Rectal smooth muscle tissue (tissue), 1 donor: ENCODE data around the gene SIPA1L3.

Source experiments
- H3K27ac ChIP-seq: one replicate; pipeline ENCODE4 v1.7.0; 2013; ENCODE audit warnings: low read depth, low read length, inconsistent platforms
- H3K27me3 ChIP-seq: one replicate; pipeline ENCODE4 v1.7.0; 2013; ENCODE audit warnings: low read length; ENCODE audit not compliant: control insufficient read depth, insufficient read depth
- H3K36me3 ChIP-seq: one replicate; pipeline ENCODE4 v1.7.0; 2013; ENCODE audit warnings: low read length; ENCODE audit not compliant: control insufficient read depth, insufficient read depth
- H3K4me1 ChIP-seq: one replicate; pipeline ENCODE4 v1.7.0; 2013; ENCODE audit warnings: low read length; ENCODE audit not compliant: control insufficient read depth, insufficient read depth
- H3K4me3 ChIP-seq: one replicate; pipeline ENCODE4 v1.7.0; 2013; ENCODE audit warnings: low read length
- H3K9ac ChIP-seq: one replicate; pipeline ENCODE4 v1.7.0; 2013; ENCODE audit warnings: low read length

The SIPA1L3 gene

DNA sequence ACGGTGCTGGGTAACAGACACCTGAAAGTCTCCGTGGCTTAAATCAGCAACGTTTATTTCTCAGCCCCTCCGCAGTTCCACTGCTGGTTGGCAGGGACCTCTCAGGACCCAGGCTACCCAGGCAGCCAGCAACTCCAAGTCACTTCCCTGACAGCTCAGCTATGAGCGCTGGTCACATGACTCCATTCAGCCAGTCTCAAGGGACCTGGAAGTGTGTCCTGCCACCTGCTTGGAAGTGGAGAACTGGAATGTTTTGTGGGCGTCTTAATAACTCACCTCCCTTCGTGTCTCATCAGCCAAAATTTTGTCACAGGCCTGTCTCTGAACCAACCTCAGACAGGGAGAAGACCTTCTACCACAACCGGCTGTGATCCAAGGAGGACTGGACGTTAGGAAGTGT is 244.2 kb downstream of the SIPA1L3 start:
- no peaks in the 10 kb centered on the region for H3K4me1 ChIP-seq
- no peak overlapping the region for H3K9ac ChIP-seq
- peaks cover 7% of the 10 kb centered on the region for H3K36me3 ChIP-seq
- no peak overlapping the region for H3K27ac ChIP-seq
- no peaks in the 10 kb centered on the region for H3K27me3 ChIP-seq
- H3K4me3 ChIP-seq = no peak overlapping the region

DNA sequence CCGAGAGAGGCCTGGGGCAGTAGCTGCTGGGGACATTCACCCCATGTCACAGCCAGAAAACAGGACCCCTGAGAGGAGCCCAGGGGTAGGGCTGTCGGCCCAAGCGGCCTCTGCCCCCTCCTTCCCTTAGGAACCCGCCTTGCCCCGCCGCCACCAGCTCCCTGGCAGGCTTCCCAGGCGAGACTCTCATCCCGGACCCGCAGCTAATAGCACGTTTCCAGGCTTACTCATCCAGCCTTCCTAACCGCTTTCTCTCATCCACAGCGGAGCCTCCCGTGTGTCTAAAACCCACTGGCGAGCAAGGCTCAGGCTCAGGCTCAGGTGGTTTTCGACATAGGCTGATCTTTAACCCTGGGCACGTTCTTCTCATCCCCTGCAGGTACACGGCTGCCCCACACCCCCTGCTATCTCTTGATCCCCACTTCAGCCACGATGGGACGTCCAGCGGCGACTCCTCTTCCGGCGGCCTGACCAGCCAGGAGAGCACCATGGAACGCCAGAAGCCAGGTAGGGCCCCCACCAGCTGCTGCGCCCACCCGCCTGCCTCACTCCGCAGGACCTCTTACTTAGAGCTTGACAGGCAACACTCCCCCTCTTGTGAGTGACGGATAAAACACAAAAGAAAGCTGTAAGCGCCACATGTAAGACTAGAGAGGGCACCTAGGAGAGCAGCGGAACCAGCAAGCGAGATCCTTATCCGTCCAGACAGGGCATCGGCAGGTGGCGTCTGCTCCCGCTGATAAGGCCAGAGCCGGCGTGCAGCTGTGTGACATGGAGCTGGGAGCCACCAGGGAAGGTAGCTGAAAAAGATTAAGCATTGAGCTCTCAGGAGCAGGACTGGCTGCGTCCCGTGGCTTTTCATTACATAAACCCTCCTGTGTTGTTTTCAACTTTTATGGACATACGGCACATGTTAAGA is 245.7 kb downstream of the SIPA1L3 start:
- no peaks in the 10 kb centered on the region for H3K4me1 ChIP-seq
- no peak overlapping the region for H3K27ac ChIP-seq
- H3K27me3 ChIP-seq = no peaks in the 10 kb centered on the region
- no peak overlapping the region for H3K9ac ChIP-seq
- no peak overlapping the region for H3K4me3 ChIP-seq
- peaks cover 9% of the 10 kb centered on the region for H3K36me3 ChIP-seq

DNA sequence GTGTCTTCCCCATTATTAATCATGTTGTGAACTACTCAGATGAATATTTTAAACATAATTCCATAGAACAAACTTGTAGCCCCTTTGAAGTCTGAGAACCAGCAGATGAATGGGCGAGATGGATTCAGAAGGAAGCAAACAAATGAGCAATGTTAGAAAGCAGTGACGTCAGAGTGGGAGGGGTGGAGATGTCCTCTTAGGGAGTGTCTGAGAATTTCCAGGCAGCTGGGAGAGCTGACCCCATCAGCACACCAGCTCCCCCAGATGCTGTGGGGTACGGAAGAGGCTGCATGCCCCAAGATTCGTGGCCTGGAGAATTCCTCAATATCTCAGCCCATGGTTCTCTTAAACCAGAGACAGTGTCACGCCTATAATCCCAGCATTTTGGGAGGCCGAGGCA is 248.4 kb downstream of the SIPA1L3 start:
- no peak overlapping the region for H3K4me3 ChIP-seq
- H3K36me3 ChIP-seq = peaks cover 7% of the 10 kb centered on the region
- H3K27me3 ChIP-seq = no peaks in the 10 kb centered on the region
- no peak overlapping the region for H3K9ac ChIP-seq
- H3K4me1 ChIP-seq = no peaks in the 10 kb centered on the region
- no peak overlapping the region for H3K27ac ChIP-seq

DNA sequence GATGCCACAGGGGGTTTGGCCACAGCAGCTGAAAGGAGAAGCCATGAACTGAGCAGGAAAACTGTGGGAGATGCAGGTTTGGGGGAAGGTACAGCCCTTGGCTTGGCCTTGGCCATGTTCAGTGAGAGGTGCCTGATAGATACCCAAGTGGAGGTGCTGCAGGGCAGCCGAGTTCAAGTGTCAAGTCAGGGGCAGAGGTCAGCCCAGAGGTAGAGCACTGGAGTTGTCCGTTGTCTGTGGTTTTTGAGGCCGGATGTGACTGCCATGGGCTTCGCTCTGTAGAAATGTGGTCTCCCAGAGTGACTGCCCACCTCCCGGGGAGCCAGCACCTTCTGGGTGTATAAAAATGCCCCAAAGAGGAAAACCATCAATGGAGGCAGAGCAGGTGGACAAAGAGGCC is 251.7 kb downstream of the SIPA1L3 start:
- H3K4me3 ChIP-seq = no peak overlapping the region
- peaks cover 22% of the 10 kb centered on the region for H3K36me3 ChIP-seq

DNA sequence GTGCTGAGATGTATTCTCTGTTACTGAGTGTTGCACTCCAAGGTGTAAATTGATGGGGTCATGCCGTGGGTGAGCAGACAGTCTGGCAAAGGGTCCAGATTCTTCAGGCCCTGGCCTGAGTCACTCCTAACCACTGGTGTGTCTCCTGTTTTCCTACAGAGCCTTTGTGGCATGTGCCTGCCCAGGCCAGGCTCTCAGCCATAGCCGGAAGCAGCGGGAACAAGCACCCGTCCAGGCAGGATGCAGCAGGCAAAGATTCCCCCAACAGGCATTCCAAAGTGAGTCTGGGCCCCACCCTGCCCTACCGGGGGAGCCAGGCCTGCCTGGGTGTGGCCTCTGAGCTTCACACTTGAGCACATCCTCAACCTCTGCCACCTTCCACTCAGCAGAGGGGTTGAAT is 255.1 kb downstream of the SIPA1L3 start:
- no peak overlapping the region for H3K9ac ChIP-seq
- H3K36me3 ChIP-seq = peaks cover 26% of the 10 kb centered on the region
- no peaks in the 10 kb centered on the region for H3K4me1 ChIP-seq
- no peaks in the 10 kb centered on the region for H3K27me3 ChIP-seq
- no peak overlapping the region for H3K27ac ChIP-seq
- no peak overlapping the region for H3K4me3 ChIP-seq

More for the DNA sequence above, 251.7 kb downstream of the SIPA1L3 start:
- Histone ChIP-seq H3K27me3 (no peaks in the 10 kb centered on the region), H3K4me1 (no peaks in the 10 kb centered on the region), H3K9ac (no peak overlapping the region), H3K27ac (no peak overlapping the region)

DNA sequence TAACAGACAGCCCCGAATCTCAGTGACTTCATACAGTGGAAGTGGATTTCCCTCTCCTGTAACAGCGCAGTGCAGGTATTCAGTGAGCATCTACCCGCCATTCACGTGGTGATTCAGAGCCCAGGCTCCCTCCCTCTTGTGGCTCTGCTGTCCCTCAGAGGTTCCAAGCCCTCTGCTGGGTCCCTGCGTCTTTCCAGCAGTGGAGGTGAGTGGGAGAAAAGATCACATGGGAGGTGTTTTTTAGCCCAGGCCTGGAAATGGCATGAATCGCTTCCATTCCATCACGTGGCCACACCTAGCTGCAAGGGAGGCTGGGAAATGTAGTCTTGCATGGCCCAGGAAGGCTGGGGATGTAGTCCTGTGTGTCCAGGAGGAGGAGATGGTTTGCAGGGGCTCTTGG is 255.6 kb downstream of the SIPA1L3 start:
- H3K27me3 ChIP-seq = no peaks in the 10 kb centered on the region
- no peak overlapping the region for H3K4me3 ChIP-seq
- no peaks in the 10 kb centered on the region for H3K4me1 ChIP-seq
- peaks cover 24% of the 10 kb centered on the region for H3K36me3 ChIP-seq
- H3K27ac ChIP-seq = no peak overlapping the region
- no peak overlapping the region for H3K9ac ChIP-seq

DNA sequence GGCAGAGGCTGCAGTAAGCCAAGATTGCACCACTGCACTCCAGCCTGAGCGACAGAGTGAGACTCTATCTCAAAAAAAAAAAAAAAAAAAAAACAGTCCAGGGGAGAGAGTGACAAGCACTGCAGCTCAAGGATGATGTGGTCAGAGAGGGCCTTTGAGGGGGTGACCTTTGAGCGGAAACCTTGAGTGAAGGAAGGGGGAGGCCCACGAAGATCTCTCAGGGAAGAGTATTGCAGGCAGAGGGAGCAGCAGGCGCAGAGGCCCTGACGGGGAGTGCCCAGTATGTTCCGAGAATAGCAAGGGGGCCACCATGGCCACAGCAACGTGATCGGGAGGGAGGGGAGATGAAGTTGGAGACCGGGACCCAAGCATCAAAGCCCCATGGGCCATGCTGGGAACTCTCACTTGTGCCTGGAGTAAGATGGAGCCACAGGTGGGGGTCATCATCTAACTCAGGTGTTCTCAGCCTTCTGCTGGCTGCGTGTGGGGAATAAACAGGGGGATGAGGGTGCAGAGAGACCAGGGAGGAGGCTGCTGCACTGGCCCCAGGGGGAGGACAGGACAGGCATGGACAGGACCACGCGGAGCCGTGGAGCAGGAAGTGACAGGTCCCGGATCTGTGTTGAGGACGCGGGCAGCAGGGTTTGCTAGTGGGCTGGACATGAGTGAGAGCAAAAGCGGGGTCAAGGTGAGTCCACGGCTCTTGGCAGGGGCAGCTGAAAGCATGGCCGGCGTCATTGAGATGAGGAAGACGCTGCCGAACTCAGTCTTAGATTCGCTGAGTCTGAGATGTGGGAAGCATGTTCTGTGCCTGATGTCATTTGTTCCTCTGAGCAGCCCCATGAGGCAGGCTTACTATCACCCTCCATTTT is 256.6 kb downstream of the SIPA1L3 start:
- Histone ChIP-seq H3K4me1 (no peaks in the 10 kb centered on the region), H3K4me3 (no peak overlapping the region), H3K27ac (no peak overlapping the region), H3K9ac (no peak overlapping the region), H3K27me3 (no peaks in the 10 kb centered on the region), H3K36me3 (peaks cover 24% of the 10 kb centered on the region)

DNA sequence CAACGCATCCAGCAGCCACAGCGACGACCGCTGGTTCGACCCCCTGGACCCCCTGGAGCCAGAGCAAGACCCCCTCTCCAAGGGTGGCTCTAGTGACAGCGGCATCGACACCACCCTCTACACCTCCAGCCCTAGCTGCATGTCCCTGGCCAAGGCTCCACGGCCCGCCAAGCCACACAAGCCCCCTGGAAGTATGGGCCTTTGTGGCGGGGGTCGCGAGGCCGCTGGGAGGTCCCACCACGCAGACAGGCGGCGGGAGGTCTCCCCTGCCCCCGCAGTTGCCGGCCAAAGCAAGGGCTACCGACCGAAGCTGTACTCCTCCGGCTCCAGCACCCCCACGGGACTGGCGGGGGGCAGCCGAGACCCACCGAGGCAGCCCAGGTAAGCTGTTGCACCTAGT is 257.5 kb downstream of the SIPA1L3 start:
- no peaks in the 10 kb centered on the region for H3K27me3 ChIP-seq
- no peak overlapping the region for H3K9ac ChIP-seq
- H3K4me1 ChIP-seq = no peaks in the 10 kb centered on the region
- H3K36me3 ChIP-seq = peaks cover 23% of the 10 kb centered on the region
- H3K4me3 ChIP-seq = no peak overlapping the region
- no peak overlapping the region for H3K27ac ChIP-seq

DNA sequence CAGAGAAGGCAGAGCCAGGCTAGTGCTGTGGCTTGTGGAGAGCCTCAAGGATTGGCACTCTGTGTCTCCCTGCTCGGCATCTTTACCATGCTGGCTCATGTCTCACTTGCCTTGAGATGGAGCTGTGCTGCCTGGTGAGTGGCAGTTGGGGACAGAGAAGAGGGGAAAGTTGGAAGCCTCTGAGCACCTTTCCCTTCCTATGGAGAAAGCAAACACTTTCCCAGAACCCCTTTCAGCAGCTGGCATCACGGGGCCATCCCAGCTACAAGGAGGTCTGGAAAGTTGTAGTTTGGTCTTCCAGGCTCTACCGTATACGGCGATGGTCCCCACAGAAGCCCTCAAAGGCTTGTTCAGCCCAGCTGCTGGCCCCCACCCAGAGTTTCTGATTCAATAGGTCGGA is 258.3 kb downstream of the SIPA1L3 start:
- H3K36me3 ChIP-seq = peaks cover 21% of the 10 kb centered on the region
- H3K27ac ChIP-seq = no peak overlapping the region
- no peaks in the 10 kb centered on the region for H3K4me1 ChIP-seq
- H3K27me3 ChIP-seq = no peaks in the 10 kb centered on the region
- no peak overlapping the region for H3K9ac ChIP-seq
- H3K4me3 ChIP-seq = no peak overlapping the region

DNA sequence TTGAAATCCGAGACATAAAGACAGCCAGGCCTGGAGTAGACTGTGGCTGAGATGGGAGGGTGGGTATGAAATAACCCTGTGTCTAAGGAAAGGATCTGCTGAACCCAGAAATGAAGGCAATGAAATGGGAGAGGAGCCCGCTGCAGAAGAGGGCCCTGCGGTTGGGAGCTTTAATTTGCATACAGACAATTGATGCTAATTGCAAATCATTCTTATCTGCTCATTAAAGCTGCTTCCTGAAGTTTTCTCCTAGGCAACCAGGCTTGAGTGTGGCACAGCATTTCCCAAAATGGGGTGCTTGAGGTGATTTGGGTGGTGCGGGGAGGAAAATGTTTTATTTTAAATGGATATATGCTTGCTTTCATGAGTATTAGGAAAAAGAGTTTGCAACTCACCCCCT is 261.6 kb downstream of the SIPA1L3 start:
- Histone ChIP-seq H3K27me3 (no peaks in the 10 kb centered on the region), H3K27ac (no peak overlapping the region), H3K4me3 (no peak overlapping the region), H3K9ac (no peak overlapping the region), H3K36me3 (peaks cover 7% of the 10 kb centered on the region), H3K4me1 (no peaks in the 10 kb centered on the region)

DNA sequence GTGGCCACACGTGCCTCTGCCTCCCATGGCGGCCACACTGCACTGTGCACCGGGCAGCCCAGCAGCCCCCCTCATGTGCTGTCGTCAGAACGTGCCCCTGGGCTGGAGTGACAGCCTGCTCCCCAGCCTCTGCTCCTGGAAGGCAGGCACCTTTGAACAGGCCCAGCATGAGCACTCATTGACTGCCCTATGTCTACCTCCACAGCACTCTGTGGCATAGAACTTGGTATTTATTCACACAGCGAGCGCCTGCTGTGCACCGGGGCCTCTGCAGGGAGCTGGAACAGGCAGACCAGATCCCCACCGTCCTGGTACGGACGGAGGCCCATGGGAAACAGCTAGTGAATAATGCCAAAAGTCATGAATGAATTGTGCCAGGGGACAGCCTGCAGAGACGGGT is 263.3 kb downstream of the SIPA1L3 start:
- no peaks in the 10 kb centered on the region for H3K4me1 ChIP-seq
- H3K27ac ChIP-seq = no peak overlapping the region
- H3K27me3 ChIP-seq = no peaks in the 10 kb centered on the region
- no peak overlapping the region for H3K9ac ChIP-seq
- H3K4me3 ChIP-seq = no peak overlapping the region
- H3K36me3 ChIP-seq = peaks cover 3% of the 10 kb centered on the region

DNA sequence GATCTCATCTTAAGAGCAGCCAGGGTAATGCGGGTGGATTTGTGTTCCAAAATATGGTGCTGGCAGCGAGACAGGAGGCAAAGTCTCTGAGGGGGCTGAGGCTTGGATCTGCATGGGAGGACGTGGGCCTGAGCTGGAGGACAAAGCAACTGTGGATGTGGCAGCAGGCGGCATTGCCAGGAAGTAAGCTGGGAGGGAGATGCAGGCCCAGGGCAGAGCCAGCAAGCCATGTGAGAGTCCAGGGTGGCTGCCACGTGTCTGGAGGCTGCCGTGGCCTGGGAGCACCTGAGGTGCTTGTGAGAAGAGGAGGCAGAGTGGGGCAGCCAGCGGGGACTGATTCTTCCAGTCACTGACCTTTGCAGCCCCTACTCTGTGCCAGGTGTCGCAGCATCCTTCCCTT is 265.0 kb downstream of the SIPA1L3 start:
- H3K27ac ChIP-seq = no peak overlapping the region
- H3K9ac ChIP-seq = no peak overlapping the region
- no peaks in the 10 kb centered on the region for H3K27me3 ChIP-seq
- H3K4me1 ChIP-seq = no peaks in the 10 kb centered on the region
- H3K4me3 ChIP-seq = no peak overlapping the region
- peaks cover 2% of the 10 kb centered on the region for H3K36me3 ChIP-seq
